ENCODE measurements around the gene GAS2L2.

GRCh38 chr17:35732806-35733136 is 20.3 kb downstream of the GAS2L2 start:
- TF ChIP-seq CTCF (IDR thresholded peaks at IDR 0.05) (no peak), POLR2AphosphoS5 (IDR thresholded peaks at IDR 0.05) (no peak), POLR2A (IDR thresholded peaks at IDR 0.05) (no peak)

Data from prostate gland (tissue), 2 donors.